Measurements from ENCODE around the gene ORC5. TPM values are rescaled to one million over a fixed set of nuclear protein-coding genes. Genes with fewer than 3 reads are reported as not detected.
"Not testable (repeated sequence)": the region's sequence is repeated elsewhere in the genome, so short reads cannot be mapped to it uniquely, and the experiment has no call there.

ORC5 gene
- total RNA-seq, 1 donor from 2014 or later: 12.8 TPM

DNA sequence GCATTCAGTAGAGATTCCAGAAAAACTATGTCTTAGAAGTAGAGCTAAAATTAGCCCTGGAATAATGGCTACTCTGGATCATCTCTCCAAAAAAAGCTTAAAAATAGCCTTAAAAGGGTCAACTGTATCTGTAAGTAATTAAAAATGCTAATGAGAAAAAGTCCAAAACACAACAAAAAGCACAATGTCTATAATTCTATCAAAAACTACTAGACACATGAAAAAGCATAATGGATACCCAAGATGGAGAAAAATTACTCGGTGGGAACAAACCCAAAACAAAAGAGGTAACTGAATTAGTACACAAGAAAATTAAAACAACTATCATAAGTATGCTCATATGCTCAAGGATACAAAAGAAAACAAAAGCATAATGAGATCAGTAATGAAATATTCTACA is 15.4 kb downstream of the ORC5 start:
- no peak for DNase-seq (ENCODE audit: low spot score)

DNA sequence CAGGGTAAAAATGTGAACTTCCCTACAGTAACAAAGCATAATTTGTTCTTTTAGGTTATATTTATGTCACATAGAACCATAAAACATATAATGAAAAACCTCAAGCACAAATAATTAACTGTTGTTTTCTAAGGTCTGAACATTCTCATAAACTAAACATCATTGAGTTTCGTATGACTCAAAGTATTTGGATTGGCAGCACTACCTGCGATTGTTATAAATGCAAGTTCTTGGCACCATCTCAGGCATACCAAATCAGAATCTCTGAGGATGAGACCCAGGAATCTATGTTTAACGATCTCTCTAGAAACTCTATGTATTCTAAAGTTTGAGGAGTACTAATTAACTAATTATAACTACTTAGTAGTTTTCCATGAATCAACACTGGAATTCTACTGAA is 22.5 kb downstream of the ORC5 start:
- no peak for DNase-seq (ENCODE audit: low spot score)

DNA sequence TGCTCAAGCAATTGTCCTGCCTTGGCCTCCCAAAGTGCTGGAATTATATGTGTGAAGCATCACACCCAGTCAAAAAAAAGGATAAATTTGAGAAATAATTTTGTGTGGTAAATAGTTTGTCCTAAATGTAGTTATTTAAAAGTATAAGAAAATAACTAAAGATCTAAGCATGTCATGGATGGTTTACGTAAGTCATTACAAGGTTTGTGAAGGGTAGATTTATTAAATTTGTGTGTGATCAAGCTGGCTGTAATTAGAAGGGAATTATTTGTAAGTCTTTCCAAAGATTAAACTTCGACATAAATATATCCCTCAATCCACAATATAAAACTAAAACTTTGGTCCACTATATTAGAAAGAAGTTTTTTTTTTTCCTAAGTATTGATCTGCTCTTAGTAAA is 28.6 kb downstream of the ORC5 start:
- no peak for DNase-seq (ENCODE audit: low spot score)

DNA sequence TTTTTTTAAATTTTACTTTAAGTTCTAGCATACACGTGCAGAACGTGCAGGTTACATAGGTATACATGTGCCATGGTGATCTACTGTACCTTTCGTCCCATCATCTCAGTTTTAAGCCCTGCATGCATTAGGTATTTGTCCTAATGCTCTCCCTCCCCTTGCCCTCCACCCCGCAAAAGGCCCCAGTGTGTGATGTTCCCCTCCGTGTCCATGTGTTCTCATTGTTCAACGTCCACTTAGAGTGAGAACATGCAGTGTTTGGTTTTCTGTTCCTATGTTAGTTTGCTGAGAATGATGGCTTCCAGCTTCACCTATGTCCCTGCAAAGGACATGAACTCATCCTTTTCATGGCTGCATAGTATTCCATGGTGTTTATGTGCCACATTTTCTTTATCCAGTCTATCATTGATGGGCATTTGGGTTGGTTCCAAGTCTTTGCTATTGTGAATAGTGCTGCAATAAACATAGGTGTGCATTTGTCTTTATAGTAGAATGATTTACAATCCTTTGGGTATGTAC is 30.2 kb downstream of the ORC5 start:
- DNase-seq (ENCODE audit: low spot score): not testable (repeated sequence)

DNA sequence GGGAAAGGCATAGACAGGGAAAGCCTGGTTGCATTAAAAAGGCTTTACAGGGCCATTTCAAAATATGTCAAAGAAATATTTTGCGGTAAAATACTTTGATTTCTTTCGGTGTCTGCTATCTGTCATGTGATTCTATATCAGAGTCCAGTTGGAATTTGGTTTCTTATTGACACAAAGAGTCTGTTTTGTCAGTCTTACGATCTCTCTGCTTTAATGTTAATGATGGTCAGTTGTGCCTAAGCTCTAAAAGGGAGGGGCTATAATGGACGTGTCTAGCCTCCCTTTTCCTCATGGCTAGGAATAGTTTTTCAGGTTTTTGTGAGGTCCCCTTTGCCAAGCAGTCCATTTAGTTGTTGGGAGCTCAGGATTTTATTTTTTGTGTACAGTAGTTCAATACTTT is 31.5 kb downstream of the ORC5 start:
- no peak for DNase-seq (ENCODE audit: low spot score)

DNA sequence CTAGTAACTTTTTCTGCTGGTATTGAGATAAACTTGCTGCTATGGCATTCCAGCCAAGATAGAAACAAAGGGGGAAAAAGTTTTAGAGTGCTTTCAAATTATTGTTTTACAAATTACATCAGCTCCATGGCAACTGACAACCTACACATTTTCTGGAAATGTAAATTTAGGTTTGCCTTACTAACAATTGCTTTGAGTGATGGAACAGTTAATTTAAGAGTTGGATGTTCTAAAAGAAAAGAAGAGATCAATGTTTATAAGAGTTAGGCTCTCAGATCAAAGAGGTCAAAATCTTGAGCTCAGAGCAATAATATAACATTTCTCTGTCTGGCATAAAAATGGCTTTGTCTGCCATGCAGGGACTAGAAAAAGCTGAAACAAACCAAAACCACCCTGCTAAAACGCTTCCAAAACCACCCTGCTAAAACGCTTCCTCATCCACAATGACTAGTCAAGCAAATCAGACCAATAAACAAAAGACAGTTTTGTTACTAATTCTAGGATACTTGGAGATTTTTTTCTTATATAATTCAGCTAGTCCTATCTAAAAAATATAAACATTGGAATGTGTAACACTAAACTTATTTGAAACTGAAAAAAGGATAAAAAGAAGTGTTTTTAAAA is 32.3 kb downstream of the ORC5 start:
- DNase-seq (ENCODE audit: low spot score): no peak

DNA sequence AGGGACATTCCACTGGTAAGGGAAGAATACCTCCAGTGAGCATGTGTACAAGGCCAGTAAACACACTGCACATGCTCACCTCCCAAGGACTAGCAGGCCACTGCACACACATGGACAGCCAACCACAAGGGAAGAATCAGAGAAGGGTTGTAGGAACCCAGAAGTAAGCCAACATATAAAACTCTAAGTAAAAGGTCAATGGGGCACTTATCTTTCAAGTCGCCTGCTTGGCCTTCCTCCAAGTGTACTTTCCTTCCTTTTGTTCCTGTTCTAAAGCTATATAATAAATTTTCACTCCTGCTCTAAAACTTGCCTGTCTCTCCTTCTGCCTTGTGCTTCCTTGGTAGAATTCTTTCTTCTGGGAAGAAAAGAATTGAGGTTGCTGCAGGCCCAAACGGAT is 33.0 kb downstream of the ORC5 start:
- DNase-seq (ENCODE audit: low spot score): no peak

DNA sequence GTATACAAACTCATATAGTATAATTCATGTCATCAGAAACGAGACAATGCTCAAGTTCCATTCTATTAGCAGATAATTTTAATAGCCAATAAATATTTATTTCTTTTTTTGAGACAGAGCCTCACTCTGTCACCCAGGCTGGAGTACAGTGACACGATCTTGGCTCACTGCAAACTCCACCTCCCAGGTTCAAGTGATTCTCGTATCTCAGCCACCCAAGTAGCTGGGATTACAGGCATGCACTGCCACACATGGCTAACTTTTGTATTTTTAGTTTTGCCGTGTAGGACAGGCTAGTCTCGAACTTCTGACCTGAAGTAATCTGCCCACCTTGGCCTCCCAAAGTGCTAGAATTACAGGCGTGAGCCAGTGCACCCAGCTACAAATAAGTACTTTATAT is 45.7 kb downstream of the ORC5 start:
- no peak for DNase-seq (ENCODE audit: low spot score)

DNA sequence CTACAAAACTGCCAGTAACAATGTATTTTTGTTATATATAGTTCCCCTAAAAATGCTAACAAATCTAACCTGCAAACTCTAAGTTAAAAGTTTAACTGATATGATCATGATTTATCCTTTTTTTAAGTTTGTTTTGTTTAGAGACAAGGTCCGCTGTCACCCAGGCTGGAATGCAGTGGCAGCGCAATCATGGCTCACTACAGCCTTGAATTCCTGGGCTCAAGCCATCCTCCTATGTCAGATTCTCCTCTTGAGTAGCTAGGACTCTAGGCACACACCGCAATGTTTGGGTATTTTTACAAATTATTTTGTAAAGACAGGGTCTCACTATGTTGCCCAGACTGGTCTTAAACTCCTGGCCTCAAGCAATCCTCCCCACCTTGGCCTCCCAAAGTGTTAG is 46.6 kb downstream of the ORC5 start:
- DNase-seq (ENCODE audit: low spot score): no peak

DNA sequence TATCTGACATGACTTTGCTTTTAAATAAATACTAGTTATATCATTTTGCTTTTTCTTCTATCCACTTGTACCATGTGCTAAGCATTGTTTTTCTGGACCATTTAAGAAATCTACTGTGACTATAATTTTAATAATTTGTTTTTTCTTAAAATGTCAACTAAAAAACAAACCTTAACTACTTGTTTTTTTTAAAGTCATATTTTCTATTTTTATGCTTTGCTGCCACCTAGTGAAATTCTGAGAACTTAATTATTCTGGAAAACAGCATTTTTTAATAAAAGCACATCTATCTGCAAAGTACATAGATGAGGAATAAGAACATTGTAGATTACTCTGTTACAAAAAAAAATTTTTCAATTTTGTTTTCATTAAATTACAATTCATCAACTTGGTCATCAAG is 47.4 kb downstream of the ORC5 start:
- DNase-seq (ENCODE audit: low spot score): no peak

DNA sequence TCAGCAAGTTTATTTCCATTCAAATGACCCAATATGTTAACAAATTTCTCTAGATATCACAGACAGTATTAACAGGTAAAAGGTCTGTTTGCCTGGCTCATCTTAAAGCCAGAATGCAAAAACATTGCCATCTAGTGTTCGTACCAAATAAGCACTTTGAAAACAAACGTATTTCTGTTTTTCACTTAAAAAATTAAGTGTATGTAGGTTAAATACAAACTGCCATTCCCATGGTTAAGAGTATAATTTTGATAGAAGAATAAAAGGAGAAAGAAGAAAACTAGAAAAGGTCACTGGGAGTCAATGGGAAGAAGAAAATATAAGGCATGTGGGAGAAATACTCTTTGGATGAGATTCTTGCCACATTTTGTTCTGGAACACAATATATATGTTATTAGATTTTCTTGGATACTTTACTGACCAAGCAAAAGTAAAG is 51.0 kb downstream of the ORC5 start:
- DNase-seq (ENCODE audit: low spot score): no peak

DNA sequence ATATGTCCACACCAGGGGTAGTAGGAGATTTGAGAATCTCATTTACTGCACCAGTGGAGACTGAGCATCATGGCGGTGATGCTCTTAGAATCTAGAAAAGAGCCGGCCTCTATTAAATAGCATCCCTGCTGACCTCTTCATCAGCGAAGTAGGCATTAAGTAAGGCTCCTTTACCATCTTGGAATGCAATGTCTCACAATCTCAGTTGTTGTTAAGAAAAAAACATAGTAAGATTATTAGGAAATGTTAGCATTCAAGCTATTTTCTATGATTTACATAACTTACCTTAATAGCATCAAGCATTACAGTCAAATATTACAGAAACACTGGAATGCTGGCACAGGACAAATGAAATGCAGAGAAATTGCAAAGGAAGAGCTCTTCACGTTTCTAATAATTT is 54.5 kb downstream of the ORC5 start:
- no peak for DNase-seq (ENCODE audit: low spot score)

DNA sequence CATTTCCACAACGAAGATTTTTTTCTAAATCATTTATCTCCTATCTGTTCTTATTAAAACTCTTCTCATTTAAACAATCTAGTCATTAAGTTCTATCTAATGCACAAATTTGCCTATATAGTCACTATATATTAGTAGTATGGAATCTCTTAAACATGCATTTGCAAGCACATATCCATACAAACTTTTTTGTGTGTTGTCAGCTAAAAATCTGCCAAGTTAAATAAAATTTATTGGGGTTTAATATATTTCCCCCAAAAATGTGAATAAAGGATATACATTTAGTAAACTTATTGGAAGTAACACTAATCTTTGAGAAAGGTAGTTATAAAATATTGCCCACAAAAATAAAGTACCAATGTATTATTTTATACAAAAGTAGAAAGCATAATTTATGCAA is 55.3 kb downstream of the ORC5 start:
- DNase-seq (ENCODE audit: low spot score): no peak

DNA sequence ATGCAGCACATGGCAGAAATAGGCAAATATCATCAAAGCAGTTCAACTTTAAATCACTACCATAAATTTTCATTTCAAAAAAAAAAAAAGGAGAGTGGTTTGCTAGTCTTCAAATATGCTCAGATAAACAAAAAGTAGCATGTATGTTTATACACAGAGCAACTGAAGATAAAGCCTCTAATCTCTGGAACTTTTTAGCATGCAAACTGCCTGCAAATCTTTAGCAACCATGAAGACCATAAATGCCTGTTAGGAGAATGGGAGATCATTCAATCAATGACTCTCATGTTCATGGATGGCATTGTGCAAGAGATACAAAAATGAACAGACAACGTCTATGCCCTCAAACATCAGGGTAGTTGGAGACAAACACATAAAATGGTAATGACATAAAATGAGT is 57.3 kb downstream of the ORC5 start:
- DNase-seq (ENCODE audit: low spot score): no peak

DNA sequence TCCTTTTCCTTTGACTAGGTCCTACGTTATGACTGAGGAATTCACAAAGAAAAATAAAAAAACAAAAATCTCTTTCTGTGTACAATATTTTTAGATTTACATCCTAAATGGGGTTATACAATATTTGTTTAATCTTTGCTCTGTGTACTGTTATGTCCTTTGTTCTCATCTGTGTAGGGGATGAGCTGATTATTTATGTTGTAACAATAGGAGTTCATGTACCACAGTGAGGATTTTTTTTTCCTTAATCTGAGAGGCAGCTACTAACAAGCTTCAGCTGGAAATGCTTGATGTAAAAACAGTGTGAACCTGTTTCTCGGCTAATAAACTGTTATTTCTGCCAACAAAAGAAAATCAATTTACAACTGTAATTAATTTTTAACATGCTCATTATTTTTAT is 58.0 kb downstream of the ORC5 start:
- DNase-seq (ENCODE audit: low spot score): no peak

DNA sequence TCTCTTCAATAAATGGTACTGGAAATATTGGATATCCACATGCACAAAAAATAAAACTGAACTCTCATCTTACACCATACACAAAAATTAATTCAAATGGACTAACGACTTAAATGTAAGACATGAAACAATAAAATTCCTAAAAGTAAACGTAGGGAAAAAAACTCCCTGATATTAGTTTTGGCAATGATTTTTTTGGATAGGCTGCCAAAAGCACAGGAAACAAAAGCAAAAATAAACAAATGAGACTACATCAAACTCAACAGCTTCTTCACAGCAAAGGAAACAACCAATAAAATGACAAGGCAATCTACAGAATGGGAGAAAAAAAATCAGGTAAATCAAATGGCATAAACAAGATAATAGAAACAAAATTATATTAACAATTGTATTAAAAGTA is 65.7 kb downstream of the ORC5 start:
- no peak for DNase-seq (ENCODE audit: low spot score)

DNA sequence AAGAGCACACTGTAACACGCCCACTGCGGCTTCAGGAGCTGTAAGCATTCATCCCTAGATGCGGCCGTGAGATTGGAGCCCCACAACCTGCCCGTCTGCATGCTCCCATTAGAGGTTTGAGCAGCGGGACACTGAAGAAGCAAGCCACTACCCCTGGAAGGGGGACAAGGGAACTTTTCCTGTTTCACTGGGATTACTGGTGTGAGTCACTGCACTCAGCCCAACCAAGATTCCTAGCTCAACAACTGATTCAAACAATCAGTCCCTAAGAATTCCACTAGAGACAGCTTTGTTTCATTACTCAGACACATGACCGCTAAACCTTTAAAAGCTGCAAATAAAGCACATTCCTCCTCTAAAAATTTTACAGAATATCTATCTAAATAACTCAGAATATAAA is 69.8 kb downstream of the ORC5 start:
- DNase-seq (ENCODE audit: low spot score): no peak

DNA sequence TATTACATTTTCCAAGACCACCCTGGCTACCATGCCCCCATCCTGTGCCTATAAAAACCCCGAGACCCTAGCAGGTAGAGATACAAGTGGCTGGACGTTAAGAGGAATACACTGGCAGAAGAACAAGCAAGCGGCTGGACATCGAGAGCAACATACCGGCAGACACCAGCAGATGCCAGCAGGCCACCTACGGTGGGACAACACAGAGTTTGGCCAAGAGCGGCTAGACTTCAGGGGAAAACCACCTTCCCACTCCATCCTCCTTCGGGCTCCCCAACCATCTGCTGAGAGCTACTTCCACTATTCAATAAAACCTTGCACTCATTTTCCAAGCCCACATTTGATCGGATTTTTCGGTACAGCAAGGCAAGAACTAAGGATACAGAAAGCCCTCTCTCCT is 70.3 kb downstream of the ORC5 start:
- no peak for DNase-seq (ENCODE audit: low spot score)

DNA sequence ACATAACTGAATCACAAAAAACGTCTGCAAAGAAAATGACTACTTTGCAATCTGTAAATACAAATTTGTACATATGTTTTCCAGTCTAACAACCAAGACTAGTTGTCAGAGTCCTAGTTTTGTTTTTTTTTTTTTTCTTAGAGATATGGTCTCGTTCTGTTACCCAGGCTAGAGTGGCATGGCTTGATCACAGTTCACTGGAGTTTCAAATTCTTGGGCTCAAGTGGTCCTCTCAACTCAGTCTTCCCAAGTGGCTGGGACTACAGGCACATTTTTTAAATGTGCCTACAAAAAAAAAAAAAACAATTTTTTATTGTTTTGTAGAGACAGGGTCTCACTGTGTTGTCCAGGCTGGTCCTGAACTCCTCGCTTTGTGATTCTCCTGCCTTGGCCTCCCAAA is 70.8 kb downstream of the ORC5 start:
- DNase-seq (ENCODE audit: low spot score): no peak

DNA sequence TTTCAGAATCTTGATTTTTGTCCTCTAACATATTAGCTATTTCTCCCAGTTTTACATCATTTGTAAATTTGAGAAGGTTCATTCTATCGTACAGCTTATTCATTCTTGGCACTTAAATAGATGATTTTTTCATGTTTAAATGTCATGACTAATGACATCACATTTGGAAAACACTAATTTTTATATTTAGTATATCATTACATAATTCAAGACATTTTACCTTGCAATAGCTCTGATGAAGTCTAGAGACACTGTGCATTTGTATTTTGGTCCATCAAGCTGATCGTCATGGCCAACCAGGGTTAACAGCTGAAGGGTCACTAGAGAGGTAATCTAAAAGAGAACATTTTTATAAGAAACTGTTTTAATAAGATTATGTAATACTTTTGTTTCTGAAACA is 71.3 kb downstream of the ORC5 start:
- no peak for DNase-seq (ENCODE audit: low spot score)

DNA sequence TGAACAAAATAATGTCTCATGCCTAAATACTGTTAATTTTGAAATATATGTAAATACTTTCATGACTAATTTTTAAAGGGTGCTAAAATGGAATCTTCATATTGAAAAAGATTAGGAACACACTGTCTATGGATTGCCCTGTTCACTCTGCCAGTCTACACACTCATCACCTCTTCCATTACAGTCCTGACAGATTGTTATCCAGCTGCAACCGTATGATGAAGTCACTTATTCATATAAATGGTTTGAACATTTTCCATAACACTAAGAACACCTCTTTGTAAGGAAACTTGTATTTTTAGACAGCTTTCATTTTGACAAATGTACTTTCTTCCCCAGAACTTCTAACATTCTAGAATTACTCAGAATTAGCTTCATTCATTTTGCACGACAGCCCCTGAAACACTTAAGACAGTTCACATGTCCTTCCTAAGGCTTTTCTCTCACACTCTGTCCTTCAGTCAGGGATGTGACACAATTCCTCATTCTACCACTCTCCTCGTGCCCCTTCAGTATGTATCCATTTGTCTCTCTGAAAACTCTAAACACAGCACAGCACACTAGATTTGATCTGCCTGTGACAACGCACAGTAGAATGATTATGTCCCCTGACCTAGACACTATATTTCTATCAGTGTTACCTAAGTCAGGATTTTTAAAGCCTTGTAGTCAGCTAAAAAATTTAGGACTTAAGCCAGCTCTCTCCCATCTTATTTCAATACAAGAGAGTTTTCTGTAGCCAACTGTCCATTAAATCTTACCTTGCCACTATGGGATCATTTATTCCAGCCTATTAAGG is 71.9 kb downstream of the ORC5 start:
- no peak for DNase-seq (ENCODE audit: low spot score)

DNA sequence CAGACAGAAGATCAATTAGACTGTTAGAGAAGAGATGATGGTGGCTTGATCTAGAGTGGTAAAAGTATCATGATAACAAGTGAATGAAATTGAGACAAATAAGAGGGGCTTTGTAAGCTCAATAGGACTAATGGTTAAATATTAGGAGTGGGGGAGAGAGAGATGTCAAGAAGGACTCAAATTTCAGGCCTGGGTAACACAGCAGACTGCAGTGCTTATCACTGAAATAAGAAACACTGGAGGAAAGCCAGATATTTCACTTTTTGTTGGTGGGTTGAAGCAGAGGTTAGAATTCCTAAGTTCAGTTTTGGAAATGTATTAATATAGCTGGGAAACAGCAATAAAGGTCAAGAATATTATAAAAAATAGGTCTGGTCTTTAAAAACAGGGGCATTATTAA is 74.6 kb downstream of the ORC5 start:
- no peak for DNase-seq (ENCODE audit: low spot score)

DNA sequence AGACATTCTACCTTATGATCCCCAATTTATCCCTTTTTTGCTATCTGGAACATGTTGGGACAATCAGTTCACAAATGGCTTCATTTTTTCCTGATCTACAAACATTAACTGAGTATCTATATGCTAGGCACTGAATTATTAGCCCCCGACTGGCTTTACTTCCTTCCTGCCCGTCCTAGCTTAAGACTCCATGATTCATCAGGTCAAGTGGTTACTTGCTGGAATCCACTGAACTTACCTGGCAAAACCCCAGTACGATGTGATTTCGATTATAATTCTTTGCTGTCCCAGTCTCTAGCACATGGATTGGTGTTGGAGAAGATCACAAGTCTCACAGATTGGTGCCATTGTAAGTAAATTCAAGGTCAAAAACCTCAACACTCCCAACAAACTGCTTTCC is 77.1 kb downstream of the ORC5 start:
- DNase-seq (ENCODE audit: low spot score): no peak

All from mesenteric fat pad (tissue), 1 donor.